Endothelial cell of umbilical vein (primary cell): ENCODE data around the gene GRM4. TPM values are rescaled to one million over a fixed set of nuclear protein-coding genes. Genes with fewer than 3 reads are reported as not detected.

Source experiments
- BruUV-seq: library from RNA; stranded (reverse); fragments of 400-500 nt; replicated peaks from 2 replicates; lab custom pipeline; 2021; lab: Mats Ljungman, UMichigan
- CTCF ChIA-PET: fragments of 300-600, 350-600 bp; sonication (Branson Sonifier 250); formaldehyde crosslinking; loops from one replicate; lab custom pipeline; 2021; ENCODE audit warnings: antibody characterized with exemption, inconsistent platforms; lab: Charles Lee
- POLR2A ChIA-PET: fragments of 300-600, 350-600 bp; sonication (Branson Sonifier 250); formaldehyde crosslinking; loops from one replicate; lab custom pipeline; 2021; ENCODE audit warnings: antibody characterized with exemption, inconsistent platforms; lab: Charles Lee
- DNase-seq: peaks from one replicate; pipeline ENCODE4 v3.0.0-alpha.2; 2011; ENCODE audit warnings: low read depth, low spot score
- FAIRE-seq: peaks from 2 replicates; lab custom pipeline; 2011; peaks lifted over from hg19 to GRCh38; lab: Jason Lieb, UNC
- H2AFZ ChIP-seq: 2 replicates; pipeline ENCODE4 v1.6.0; 2012; ENCODE audit warnings: low read depth, low read length, control low read depth, inconsistent platforms
- H3K27ac ChIP-seq: 2 replicates; pipeline ENCODE4 v1.5.1; 2011; ENCODE audit warnings: low read depth, mild to moderate bottlenecking, control low read depth, low read length, moderate library complexity; ENCODE audit not compliant: insufficient read depth
- H3K27me3 ChIP-seq, 2 experiments: 2 replicates each; pipeline versions ENCODE4 v1.6.0 to v1.6.1; 2011; ENCODE audit warnings: low read length in 2 of 2, mixed read lengths in 1 of 2; ENCODE audit not compliant: control insufficient read depth in 2 of 2, insufficient read depth in 2 of 2
- H3K36me3 ChIP-seq, 2 experiments: 2 replicates in 1 of 2; 3 replicates in 1 of 2; pipeline ENCODE4 v1.5.1; 2011; ENCODE audit warnings: low read length in 2 of 2, mild to moderate bottlenecking in 1 of 2, moderate library complexity in 1 of 2; ENCODE audit not compliant: control insufficient read depth in 2 of 2, insufficient read depth in 2 of 2; ENCODE audit errors: extremely low read depth in 1 of 2
- H3K4me1 ChIP-seq: 3 replicates; pipeline ENCODE4 v1.5.1; 2011; ENCODE audit warnings: mild to moderate bottlenecking, low read length; ENCODE audit not compliant: control insufficient read depth, insufficient read depth; ENCODE audit errors: extremely low read depth
- H3K4me2 ChIP-seq: 2 replicates; pipeline ENCODE4 v1.6.1; 2011; ENCODE audit warnings: low read length, control low read depth, mixed read lengths; ENCODE audit not compliant: insufficient read depth
- H3K4me3 ChIP-seq, 3 experiments: fragments of 200-600 bp in 1 of 3; sonication (generic), shearing (Covaris generic) in 1 of 3; replicated peaks in 1 of 3; 2 replicates each; pipeline ENCODE4 v1.5.1; 2011 to 2016; ENCODE audit warnings: control low read depth in 3 of 3, low read length in 3 of 3, mild to moderate bottlenecking in 2 of 3, inconsistent platforms in 1 of 3, low read depth in 1 of 3, moderate library complexity in 1 of 3; ENCODE audit not compliant: insufficient read depth in 1 of 3
- H3K79me2 ChIP-seq: 2 replicates; pipeline ENCODE4 v1.6.0; 2012; ENCODE audit warnings: low read length, inconsistent platforms; ENCODE audit not compliant: control insufficient read depth, insufficient read depth
- H3K9ac ChIP-seq: replicated peaks from 2 replicates; pipeline ENCODE3; 2011; ENCODE audit warnings: low read length, control low read depth; ENCODE audit not compliant: insufficient read depth; ENCODE audit errors: extremely low read depth
- H3K9me1 ChIP-seq: replicated peaks from 3 replicates; pipeline ENCODE4 v1.6.0; 2011; ENCODE audit warnings: mild to moderate bottlenecking, low read length; ENCODE audit not compliant: control insufficient read depth, insufficient read depth; ENCODE audit errors: extremely low read depth
- H3K9me3 ChIP-seq: replicated peaks from 2 replicates; pipeline ENCODE4 v1.5.1; 2012; ENCODE audit warnings: low read length, inconsistent platforms; ENCODE audit not compliant: control insufficient read depth, insufficient read depth
- H4K20me1 ChIP-seq: replicated peaks from 2 replicates; pipeline ENCODE3; 2011; ENCODE audit warnings: mild to moderate bottlenecking, low read length; ENCODE audit not compliant: control insufficient read depth, insufficient read depth; ENCODE audit errors: extremely low read depth
- EZH2 ChIP-seq: IDR thresholded peaks from 2 replicates; pipeline ENCODE4 v1.6.1; 2012; ENCODE audit warnings: borderline replicate concordance, low read depth, mild to moderate bottlenecking, moderate library complexity, low read length, inconsistent platforms; ENCODE audit not compliant: severe bottlenecking
- FOS ChIP-seq: IDR thresholded peaks from 2 replicates; pipeline ENCODE4 v1.6.1; 2011; ENCODE audit warnings: mild to moderate bottlenecking, low read length, moderate library complexity, borderline replicate concordance; ENCODE audit not compliant: insufficient read depth
- GATA2 ChIP-seq: IDR thresholded peaks from 2 replicates; pipeline ENCODE4 v1.7.0; 2011; ENCODE audit warnings: low read depth, mild to moderate bottlenecking, moderate library complexity, mixed read lengths, low read length; ENCODE audit not compliant: insufficient read length, insufficient read depth
- JUN ChIP-seq: IDR thresholded peaks from 2 replicates; pipeline ENCODE4 v1.6.1; 2011; ENCODE audit warnings: borderline replicate concordance, low read depth; ENCODE audit not compliant: insufficient read length, insufficient read depth
- MAX ChIP-seq: IDR thresholded peaks from 2 replicates; pipeline ENCODE4 v1.6.1; 2011; ENCODE audit not compliant: insufficient read depth, insufficient read length
- MYC ChIP-seq: IDR thresholded peaks from one replicate; pipeline ENCODE4 v1.6.1; 2011; ENCODE audit warnings: mild to moderate bottlenecking, low read depth, low read length
- POLR2A ChIP-seq: IDR thresholded peaks from 2 replicates; pipeline ENCODE4 v1.6.1; 2012; ENCODE audit warnings: low read depth, mild to moderate bottlenecking, control low read depth, low read length
- dilution Hi-C: fragments of 300-500 bp; cut with MboI; formaldehyde crosslinking; loops from one replicate; pipeline ENCODE4 v1.15.0; 2019; ENCODE audit warnings: low sequenced_read_pairs; ENCODE audit not compliant: extremely low pct_ligation_motif_present
- intact Hi-C: fragments of 100-400 bp; cut with micrococcal nuclease; formaldehyde crosslinking; loops from one replicate; pipeline ENCODE4 v1.10.0; 2022
- polyA plus RNA-seq, 4 experiments: library from polyadenylated mRNA; depleted of rRNA in 3 of 4; stranded (reverse) in 3 of 4; unstranded in 1 of 4; fragments of >200 nt; gene quantifications; 2 replicates each; pipeline versions ENCODE4 v1.2.1 to v1.2.3, GENCODE V29; 2011 to 2012; ENCODE audit warnings: missing spikeins in 1 of 4
- total RNA-seq: library from RNA; stranded (reverse); gene quantifications from 2 replicates; pipeline ENCODE4 v1.2.3, GENCODE V29; 2021
- TF ChIP-seq, protein P1 (sequence below), 2 donors: IDR thresholded peaks; 1 replicate in 1 of 2; 2 replicates in 1 of 2; pipeline ENCODE4 v1.5.1; 2011; ENCODE audit warnings: low read length in 2 of 2, mild to moderate bottlenecking in 2 of 2, moderate library complexity in 2 of 2, control low read depth in 1 of 2, inconsistent platforms in 1 of 2, low read depth in 1 of 2; ENCODE audit not compliant: insufficient read depth in 1 of 2; ENCODE audit errors: extremely low read depth in 1 of 2

GRM4 gene
- total and polyA plus RNA-seq, 2 donors (not counting 3 experiments of a cell fraction or from before 2014, with no cell fraction given), result 0.03 TPM; not detected in 1

GRCh38 chr6:34064675-34065074, 81.2 kb downstream of the GRM4 start:
- no peaks in the 10 kb centered on the region for H3K36me3 ChIP-seq
- no peak for TF ChIP-seq FOS
- TF ChIP-seq GATA2, result no peak
- TF ChIP-seq POLR2A, result no peak
- H3K9me1 ChIP-seq, result no peaks in the 10 kb centered on the region
- no TSS peak for BruUV-seq
- no peaks in the 10 kb centered on the region for H3K79me2 ChIP-seq
- no peak overlapping the region for H3K4me3 ChIP-seq
- no peak overlapping the region for H3K4me2 ChIP-seq
- intact Hi-C loops, result no loop called here
- H3K9me3 ChIP-seq, result no peaks in the 10 kb centered on the region
- ChIA-PET CTCF (interaction anchor here (2.1 kb wide), 1 partner anchor 9 kb away, joined by 16 read pairs; no protein-coding TSS in a partner anchor), POLR2A (no interaction called here)
- DNase-seq (no peak), FAIRE-seq (no peak)
- no peak overlapping the region for H2AFZ ChIP-seq
- no peak overlapping the region for H3K27ac ChIP-seq
- dilution Hi-C loops, result no loop called here
- no peaks in the 10 kb centered on the region for H3K4me1 ChIP-seq
- no peaks in the 10 kb centered on the region for H3K27me3 ChIP-seq
- no peaks in the 10 kb centered on the region for H4K20me1 ChIP-seq
- no peak overlapping the region for H3K9ac ChIP-seq

- Histone ChIP-seq H3K4me2 (no peak overlapping the region), H3K36me3 (no peaks in the 10 kb centered on the region), H3K9me3 (no peaks in the 10 kb centered on the region), H4K20me1 (no peaks in the 10 kb centered on the region), H3K27ac (no peak overlapping the region), H3K79me2 (no peaks in the 10 kb centered on the region), H3K9ac (no peak overlapping the region), H3K4me3 (no peak overlapping the region), H2AFZ (no peak overlapping the region), H3K9me1 (no peaks in the 10 kb centered on the region), H3K27me3 (no peaks in the 10 kb centered on the region), H3K4me1 (no peaks in the 10 kb centered on the region)
- DNase-seq (no peak), FAIRE-seq (no peak)
- TF ChIP-seq POLR2A (no peak), FOS (no peak), MYC (no peak), MAX (no peak), JUN (no peak), GATA2 (no peak), EZH2 (no peak)
- TF ChIP-seq, protein P1, sequence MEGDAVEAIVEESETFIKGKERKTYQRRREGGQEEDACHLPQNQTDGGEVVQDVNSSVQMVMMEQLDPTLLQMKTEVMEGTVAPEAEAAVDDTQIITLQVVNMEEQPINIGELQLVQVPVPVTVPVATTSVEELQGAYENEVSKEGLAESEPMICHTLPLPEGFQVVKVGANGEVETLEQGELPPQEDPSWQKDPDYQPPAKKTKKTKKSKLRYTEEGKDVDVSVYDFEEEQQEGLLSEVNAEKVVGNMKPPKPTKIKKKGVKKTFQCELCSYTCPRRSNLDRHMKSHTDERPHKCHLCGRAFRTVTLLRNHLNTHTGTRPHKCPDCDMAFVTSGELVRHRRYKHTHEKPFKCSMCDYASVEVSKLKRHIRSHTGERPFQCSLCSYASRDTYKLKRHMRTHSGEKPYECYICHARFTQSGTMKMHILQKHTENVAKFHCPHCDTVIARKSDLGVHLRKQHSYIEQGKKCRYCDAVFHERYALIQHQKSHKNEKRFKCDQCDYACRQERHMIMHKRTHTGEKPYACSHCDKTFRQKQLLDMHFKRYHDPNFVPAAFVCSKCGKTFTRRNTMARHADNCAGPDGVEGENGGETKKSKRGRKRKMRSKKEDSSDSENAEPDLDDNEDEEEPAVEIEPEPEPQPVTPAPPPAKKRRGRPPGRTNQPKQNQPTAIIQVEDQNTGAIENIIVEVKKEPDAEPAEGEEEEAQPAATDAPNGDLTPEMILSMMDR (IDR thresholded peaks at IDR 0.05; ENCODE audit: extremely low read depth in 1 of 2, insufficient read depth in 1 of 2, low read depth in 1 of 2, low read length in 2 of 2), result no peak
- CTCF ChIA-PET, result interaction anchor here (2.1 kb wide), 1 partner anchor 8 kb away, joined by 16 read pairs; no protein-coding TSS in a partner anchor
- dilution Hi-C loops, result no loop called here
- POLR2A ChIA-PET, result no interaction called here
- intact Hi-C loops, result no loop called here
- BruUV-seq, result no TSS peak
Observed at GRCh38 chr6:34063651-34064050, 82.2 kb downstream of the GRM4 start.
